C4-2B (cell line): Measurements from ENCODE around the gene HECW1.

Experiments
- ZFX ChIP-seq: fragments of 450-650 bp; IDR thresholded peaks from 2 replicates; pipeline ENCODE4 v1.6.1; 2017
- TF ChIP-seq, protein P1 (sequence below): fragments of 450-650 bp; conservative IDR thresholded peaks from 2 replicates; pipeline ENCODE4 v1.5.1; 2017; ENCODE audit warnings: mild to moderate bottlenecking

DNA sequence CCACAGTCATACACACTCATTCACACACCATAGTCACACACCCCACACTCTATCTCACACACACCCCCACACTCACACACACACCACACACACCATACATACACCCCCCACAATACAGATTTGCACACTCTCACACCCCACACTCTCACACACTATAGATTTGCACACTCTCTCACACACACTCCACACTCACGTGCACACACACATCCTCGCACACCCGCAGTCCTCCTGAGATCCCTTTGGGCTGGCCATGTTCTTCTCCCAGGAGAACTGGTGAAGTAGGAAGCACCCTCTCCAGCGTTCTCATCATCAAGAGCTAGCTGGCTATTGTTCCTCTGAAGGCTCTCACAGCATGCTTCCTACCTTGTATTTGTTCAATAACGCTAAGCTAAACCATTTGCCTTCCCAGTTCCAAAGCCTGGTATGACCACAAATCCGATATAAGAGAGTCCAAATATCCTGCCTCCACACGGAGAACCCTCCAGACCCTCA lies 86.2 kb downstream of the HECW1 start:
- TF ChIP-seq, protein P1, sequence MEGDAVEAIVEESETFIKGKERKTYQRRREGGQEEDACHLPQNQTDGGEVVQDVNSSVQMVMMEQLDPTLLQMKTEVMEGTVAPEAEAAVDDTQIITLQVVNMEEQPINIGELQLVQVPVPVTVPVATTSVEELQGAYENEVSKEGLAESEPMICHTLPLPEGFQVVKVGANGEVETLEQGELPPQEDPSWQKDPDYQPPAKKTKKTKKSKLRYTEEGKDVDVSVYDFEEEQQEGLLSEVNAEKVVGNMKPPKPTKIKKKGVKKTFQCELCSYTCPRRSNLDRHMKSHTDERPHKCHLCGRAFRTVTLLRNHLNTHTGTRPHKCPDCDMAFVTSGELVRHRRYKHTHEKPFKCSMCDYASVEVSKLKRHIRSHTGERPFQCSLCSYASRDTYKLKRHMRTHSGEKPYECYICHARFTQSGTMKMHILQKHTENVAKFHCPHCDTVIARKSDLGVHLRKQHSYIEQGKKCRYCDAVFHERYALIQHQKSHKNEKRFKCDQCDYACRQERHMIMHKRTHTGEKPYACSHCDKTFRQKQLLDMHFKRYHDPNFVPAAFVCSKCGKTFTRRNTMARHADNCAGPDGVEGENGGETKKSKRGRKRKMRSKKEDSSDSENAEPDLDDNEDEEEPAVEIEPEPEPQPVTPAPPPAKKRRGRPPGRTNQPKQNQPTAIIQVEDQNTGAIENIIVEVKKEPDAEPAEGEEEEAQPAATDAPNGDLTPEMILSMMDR, result no peak
- TF ChIP-seq ZFX, result no peak
